ENCODE results near the gene FLAD1.

- TF ChIP-seq CTCF (IDR thresholded peaks at IDR 0.05), result no peak
- TF ChIP-seq SIN3A (IDR thresholded peaks at IDR 0.05; ENCODE audit: borderline replicate concordance, insufficient read depth, low read depth, low read length), result no peak
Measured at GRCh38 chr1:154953611-154954038, 29.5 kb upstream of the FLAD1 start.

Measured in Panc1 (cell line).